Loucy (cell line): Measurements from ENCODE around the gene WDR1.

Experiments
- H2AFZ ChIP-seq: fragments of 200-600 bp; sonication (generic); 2 replicates; pipeline ENCODE4 v1.6.0; 2016; ENCODE audit warnings: antibody characterized with exemption, mild to moderate bottlenecking, low read length, moderate library complexity
- H3F3A ChIP-seq: fragments of 200-600 bp; 2 replicates; pipeline ENCODE4 v1.6.0; 2016; ENCODE audit warnings: antibody characterized with exemption, low read depth, mild to moderate bottlenecking
- H3K27me3 ChIP-seq: fragments of 200-600 bp; sonication (generic); 2 replicates; pipeline ENCODE4 v1.6.1; 2014; ENCODE audit warnings: low read length, mild to moderate bottlenecking; ENCODE audit not compliant: insufficient read depth, poor library complexity, severe bottlenecking
- H3K36me3 ChIP-seq: fragments of 200-600 bp; sonication (generic); 2 replicates; pipeline ENCODE4 v1.6.1; 2016; ENCODE audit warnings: low read length; ENCODE audit not compliant: insufficient read depth
- H3K4me1 ChIP-seq: fragments of 200-600 bp; sonication (generic); 2 replicates; pipeline ENCODE4 v1.5.1; 2014; ENCODE audit warnings: low read length, mild to moderate bottlenecking; ENCODE audit not compliant: insufficient read depth, poor library complexity, severe bottlenecking
- H3K4me2 ChIP-seq: fragments of 200-600 bp; sonication (generic); 2 replicates; pipeline ENCODE4 v1.6.0; 2014; ENCODE audit warnings: antibody characterized with exemption, low read length, low read depth, mild to moderate bottlenecking; ENCODE audit not compliant: poor library complexity, severe bottlenecking
- H3K4me3 ChIP-seq: fragments of 200-600 bp; sonication (generic); 2 replicates; pipeline ENCODE4 v1.5.1; 2014; ENCODE audit warnings: low read length, mild to moderate bottlenecking, mixed read lengths; ENCODE audit not compliant: poor library complexity, severe bottlenecking
- H3K79me2 ChIP-seq: fragments of 200-600 bp; sonication (generic); 2 replicates; pipeline ENCODE4 v1.6.1; 2014; ENCODE audit warnings: low read length; ENCODE audit not compliant: insufficient read depth
- H3K9ac ChIP-seq: fragments of 200-600 bp; sonication (generic); 2 replicates; pipeline ENCODE4 v1.6.0; 2014; ENCODE audit warnings: mild to moderate bottlenecking, low read depth, low read length, moderate library complexity; ENCODE audit not compliant: poor library complexity, severe bottlenecking
- H3K9me2 ChIP-seq: fragments of 200-600 bp; sonication (generic); replicated peaks from 2 replicates; pipeline ENCODE4 v1.6.1; 2016; ENCODE audit warnings: low read depth, low read length, mixed read lengths
- H3K9me3 ChIP-seq: fragments of 200-600 bp; sonication (generic); 2 replicates; pipeline ENCODE4 v1.6.1; 2014; ENCODE audit warnings: mild to moderate bottlenecking, antibody characterized with exemption, low read length, low read depth; ENCODE audit not compliant: insufficient read depth
- H4K20me1 ChIP-seq: fragments of 200-600 bp; sonication (generic); 2 replicates; pipeline ENCODE4 v1.6.0; 2014; ENCODE audit warnings: antibody characterized with exemption, low read length, mild to moderate bottlenecking; ENCODE audit not compliant: insufficient read depth, poor library complexity, severe bottlenecking
- EZH2phosphoT487 ChIP-seq: fragments of 200-600 bp; IDR thresholded peaks from 2 replicates; pipeline ENCODE4 v1.6.1; 2018; ENCODE audit warnings: antibody characterized with exemption, mild to moderate bottlenecking, moderate library complexity, borderline replicate concordance
- TF ChIP-seq, protein P1 (sequence below): fragments of 200-600 bp; sonication (generic); conservative IDR thresholded peaks from 2 replicates; pipeline ENCODE4 v1.5.1; 2014; ENCODE audit warnings: mild to moderate bottlenecking, antibody characterized with exemption, low read length

The WDR1 gene

DNA sequence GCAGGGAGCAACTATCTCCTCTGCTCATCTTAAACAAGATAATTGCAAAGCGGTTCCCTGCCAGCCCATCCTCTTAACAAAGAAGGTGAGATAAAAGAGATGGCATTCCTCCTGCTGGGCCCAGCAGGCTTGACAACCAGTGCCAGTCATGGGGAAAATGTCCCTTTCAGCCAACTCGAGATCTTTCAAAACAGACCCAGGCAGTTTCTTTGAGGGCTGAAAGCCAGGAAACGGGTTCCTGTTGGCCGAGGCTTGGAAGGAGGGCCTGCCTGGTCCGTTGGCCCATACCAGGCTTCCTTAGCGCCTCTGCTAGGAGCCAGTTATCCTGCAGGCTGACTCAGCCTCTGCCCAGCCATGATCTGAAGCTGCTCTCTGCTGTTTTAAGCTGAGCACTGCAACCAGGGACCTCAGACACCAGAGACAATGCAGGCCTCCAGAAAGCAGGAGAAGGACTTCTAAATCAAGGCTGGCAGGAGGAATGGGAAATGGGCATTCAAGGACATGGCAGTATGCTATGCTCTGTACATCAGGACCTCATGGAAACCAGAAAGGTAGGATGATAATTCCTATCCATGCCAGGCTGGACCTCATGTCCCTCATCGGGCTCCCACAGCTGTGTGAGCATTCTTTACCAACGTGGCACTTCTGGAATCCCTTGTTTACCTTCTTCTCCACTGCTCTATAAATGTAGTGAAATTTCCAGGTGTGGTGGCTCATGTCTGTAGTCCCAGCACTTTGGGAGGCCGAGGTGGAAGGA is 52.9 kb downstream of the WDR1 start:
- H3K4me3 ChIP-seq, result no peak overlapping the region
- H3K36me3 ChIP-seq, result no peaks in the 10 kb centered on the region
- no peak overlapping the region for H2AFZ ChIP-seq
- no peaks in the 10 kb centered on the region for H3K27me3 ChIP-seq
- H3K4me2 ChIP-seq, result no peak overlapping the region
- no peaks in the 10 kb centered on the region for H3K4me1 ChIP-seq
- H3K9me2 ChIP-seq, result no peaks in the 10 kb centered on the region
- H3F3A ChIP-seq, result no peaks in the 10 kb centered on the region
- H4K20me1 ChIP-seq, result no peaks in the 10 kb centered on the region
- no peaks in the 10 kb centered on the region for H3K79me2 ChIP-seq
- H3K9me3 ChIP-seq, result no peaks in the 10 kb centered on the region
- H3K9ac ChIP-seq, result no peak overlapping the region
- TF ChIP-seq EZH2phosphoT487, result no peak
- TF ChIP-seq, protein P1, sequence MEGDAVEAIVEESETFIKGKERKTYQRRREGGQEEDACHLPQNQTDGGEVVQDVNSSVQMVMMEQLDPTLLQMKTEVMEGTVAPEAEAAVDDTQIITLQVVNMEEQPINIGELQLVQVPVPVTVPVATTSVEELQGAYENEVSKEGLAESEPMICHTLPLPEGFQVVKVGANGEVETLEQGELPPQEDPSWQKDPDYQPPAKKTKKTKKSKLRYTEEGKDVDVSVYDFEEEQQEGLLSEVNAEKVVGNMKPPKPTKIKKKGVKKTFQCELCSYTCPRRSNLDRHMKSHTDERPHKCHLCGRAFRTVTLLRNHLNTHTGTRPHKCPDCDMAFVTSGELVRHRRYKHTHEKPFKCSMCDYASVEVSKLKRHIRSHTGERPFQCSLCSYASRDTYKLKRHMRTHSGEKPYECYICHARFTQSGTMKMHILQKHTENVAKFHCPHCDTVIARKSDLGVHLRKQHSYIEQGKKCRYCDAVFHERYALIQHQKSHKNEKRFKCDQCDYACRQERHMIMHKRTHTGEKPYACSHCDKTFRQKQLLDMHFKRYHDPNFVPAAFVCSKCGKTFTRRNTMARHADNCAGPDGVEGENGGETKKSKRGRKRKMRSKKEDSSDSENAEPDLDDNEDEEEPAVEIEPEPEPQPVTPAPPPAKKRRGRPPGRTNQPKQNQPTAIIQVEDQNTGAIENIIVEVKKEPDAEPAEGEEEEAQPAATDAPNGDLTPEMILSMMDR, result peak; percentile 44

DNA sequence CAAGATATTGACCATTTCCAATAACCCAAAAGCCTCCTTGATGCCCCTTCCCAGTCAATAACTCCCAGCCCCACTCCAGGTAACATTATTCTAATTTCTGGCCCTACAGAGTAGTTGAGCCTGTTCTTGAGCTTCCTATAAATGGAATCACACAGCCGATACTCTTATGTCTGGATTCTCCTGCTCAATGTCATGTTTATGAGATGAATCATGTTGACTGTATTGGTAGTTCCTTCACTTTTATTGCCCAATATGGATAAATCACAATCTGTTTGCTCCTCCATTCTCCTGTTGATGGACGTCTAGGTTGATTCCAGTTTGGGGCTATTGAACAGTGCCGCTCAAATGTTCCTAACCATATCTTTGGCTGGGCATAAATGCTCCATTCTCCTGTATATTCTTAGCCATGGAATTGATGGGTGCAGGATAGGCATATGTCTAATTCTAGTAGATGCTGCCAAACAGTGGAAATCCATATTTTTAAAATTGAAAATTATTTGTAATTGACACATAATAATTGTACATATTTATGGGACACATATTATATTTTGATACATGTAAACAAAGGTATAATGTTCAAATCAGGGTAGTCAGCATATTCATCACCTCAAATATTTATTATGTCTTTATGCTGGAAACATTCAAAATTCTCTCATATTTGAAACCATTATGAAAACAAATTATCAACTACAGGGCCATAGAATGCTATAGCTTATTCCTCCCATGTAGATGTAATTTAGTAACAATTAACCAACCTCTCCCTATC is 54.8 kb downstream of the WDR1 start:
- no peak overlapping the region for H3K9ac ChIP-seq
- no peaks in the 10 kb centered on the region for H3F3A ChIP-seq
- H3K36me3 ChIP-seq, result no peaks in the 10 kb centered on the region
- H3K4me2 ChIP-seq, result no peak overlapping the region
- no peaks in the 10 kb centered on the region for H3K79me2 ChIP-seq
- no peak overlapping the region for H2AFZ ChIP-seq
- no peaks in the 10 kb centered on the region for H3K27me3 ChIP-seq
- no peak for TF ChIP-seq EZH2phosphoT487
- TF ChIP-seq, protein P1, result no peak
- no peaks in the 10 kb centered on the region for H4K20me1 ChIP-seq
- no peaks in the 10 kb centered on the region for H3K4me1 ChIP-seq
- H3K9me3 ChIP-seq, result no peaks in the 10 kb centered on the region
- no peaks in the 10 kb centered on the region for H3K9me2 ChIP-seq
- H3K4me3 ChIP-seq, result no peak overlapping the region

DNA sequence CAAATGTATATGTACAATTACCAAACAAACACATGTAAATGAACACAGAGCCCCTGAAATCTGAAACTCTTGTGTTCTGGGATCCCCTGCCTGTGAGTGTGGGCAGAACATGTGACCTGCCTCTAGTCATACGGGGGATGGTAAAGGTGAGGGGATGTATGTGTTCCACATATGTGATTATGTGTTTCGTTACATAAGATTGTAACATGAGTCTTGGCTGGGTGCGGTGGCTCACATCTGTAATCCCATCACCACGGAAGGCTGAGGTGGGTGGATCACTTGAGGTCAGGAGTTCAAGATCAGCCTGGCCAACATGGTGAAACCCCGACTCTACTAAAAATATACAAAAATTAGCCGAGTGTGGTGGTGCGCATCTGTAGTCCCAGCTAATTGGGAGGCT is 58.2 kb downstream of the WDR1 start:
- Histone ChIP-seq H3K4me1 (no peaks in the 10 kb centered on the region), H3K9ac (no peak overlapping the region), H3F3A (no peaks in the 10 kb centered on the region), H3K4me3 (no peak overlapping the region), H2AFZ (no peak overlapping the region), H4K20me1 (no peaks in the 10 kb centered on the region), H3K9me3 (no peaks in the 10 kb centered on the region), H3K4me2 (no peak overlapping the region), H3K9me2 (no peaks in the 10 kb centered on the region), H3K27me3 (no peaks in the 10 kb centered on the region), H3K36me3 (no peaks in the 10 kb centered on the region), H3K79me2 (no peaks in the 10 kb centered on the region)
- no peak for TF ChIP-seq EZH2phosphoT487
- TF ChIP-seq, protein P1, result no peak
